Duodenal mucosa (tissue), 2 donors: Measurements from ENCODE around the gene RYR3.

Experiments used
- H3K27ac ChIP-seq: one replicate; pipeline ENCODE4 v1.7.0; 2013; ENCODE audit warnings: low read depth, low read length
- H3K27me3 ChIP-seq, 2 donors: one replicate each; pipeline ENCODE4 v1.7.0; 2013; ENCODE audit warnings: low read length in 2 of 2, control low read depth in 1 of 2; ENCODE audit not compliant: insufficient read depth in 2 of 2, control insufficient read depth in 1 of 2
- H3K36me3 ChIP-seq, 2 donors: one replicate each; pipeline ENCODE4 v1.7.0; 2013; ENCODE audit warnings: low read length in 2 of 2, control low read depth in 1 of 2; ENCODE audit not compliant: insufficient read depth in 2 of 2, control insufficient read depth in 1 of 2
- H3K4me1 ChIP-seq, 2 donors: one replicate each; pipeline ENCODE4 v1.7.0; 2013; ENCODE audit warnings: low read length in 2 of 2, control low read depth in 1 of 2; ENCODE audit not compliant: insufficient read depth in 2 of 2, control insufficient read depth in 1 of 2
- H3K4me3 ChIP-seq, 2 donors: one replicate each; pipeline ENCODE4 v1.7.0; 2013; ENCODE audit warnings: low read length in 2 of 2, low read depth in 1 of 2
- H3K9ac ChIP-seq, 2 donors: one replicate each; pipeline ENCODE4 v1.7.0; 2013; ENCODE audit warnings: low read length in 2 of 2, low read depth in 1 of 2
- H3K9me3 ChIP-seq, 2 donors: one replicate each; pipeline ENCODE4 v1.7.0; 2013; ENCODE audit warnings: low read length in 2 of 2, control low read depth in 1 of 2; ENCODE audit not compliant: control insufficient read depth in 1 of 2

RYR3 gene

DNA sequence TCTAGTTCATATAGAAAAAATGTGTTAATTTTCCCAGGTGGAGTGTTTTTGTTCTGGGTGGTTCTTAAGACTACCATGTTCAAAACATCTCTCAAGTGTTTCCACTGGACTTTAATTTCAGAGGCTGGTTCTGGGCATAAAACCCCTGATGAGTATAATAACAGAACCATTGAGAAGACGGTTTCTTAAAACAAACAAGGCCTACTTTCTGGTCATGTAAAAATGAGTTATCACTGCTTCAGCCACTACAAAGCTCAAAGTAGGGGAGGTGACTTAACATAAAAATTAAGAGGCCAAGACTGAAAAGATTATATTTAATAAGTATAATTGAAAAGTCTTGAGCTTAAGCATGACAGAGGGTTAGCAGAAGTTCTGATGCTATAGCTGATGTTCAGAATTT, 33.8 kb downstream of the RYR3 start:
- H3K27ac ChIP-seq: no peak overlapping the region
- no peak overlapping the region for H3K4me3 ChIP-seq
- no peak overlapping the region for H3K9ac ChIP-seq
- no peaks in the 10 kb centered on the region for H3K27me3 ChIP-seq
- no peaks in the 10 kb centered on the region for H3K4me1 ChIP-seq
- H3K36me3 ChIP-seq: no peaks in the 10 kb centered on the region
- H3K9me3 ChIP-seq: no peaks in the 10 kb centered on the region

GRCh38 chr15:33354411-33354810, 43.6 kb downstream of the RYR3 start:
- Histone ChIP-seq H3K9me3 (no peaks in the 10 kb centered on the region), H3K4me3 (no peak overlapping the region), H3K9ac (no peak overlapping the region), H3K27ac (no peak overlapping the region), H3K4me1 (no peaks in the 10 kb centered on the region), H3K36me3 (no peaks in the 10 kb centered on the region), H3K27me3 (no peaks in the 10 kb centered on the region)

DNA sequence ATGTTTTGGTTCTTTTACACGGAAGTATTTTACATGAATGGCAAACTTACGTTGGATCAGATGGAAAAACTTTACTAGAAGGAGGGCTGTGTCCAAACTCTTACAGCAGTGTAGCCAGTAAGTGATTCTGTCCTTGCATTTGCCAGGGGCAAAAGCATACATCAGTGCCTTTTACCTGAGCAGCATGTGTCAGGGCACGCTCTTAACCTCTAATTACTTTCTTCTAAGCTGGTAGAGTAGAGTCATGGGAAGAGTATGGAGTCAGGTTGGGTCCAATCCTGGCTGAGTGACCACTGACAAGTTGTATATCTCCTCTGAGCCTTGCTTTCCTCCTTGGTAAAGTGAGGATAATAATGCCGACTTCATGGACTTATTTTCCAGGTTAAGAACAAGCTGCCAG, 47.1 kb downstream of the RYR3 start:
- no peaks in the 10 kb centered on the region for H3K27me3 ChIP-seq
- H3K9ac ChIP-seq: no peak overlapping the region
- no peaks in the 10 kb centered on the region for H3K36me3 ChIP-seq
- no peaks in the 10 kb centered on the region for H3K4me1 ChIP-seq
- no peak overlapping the region for H3K27ac ChIP-seq
- no peak overlapping the region for H3K4me3 ChIP-seq
- H3K9me3 ChIP-seq: no peaks in the 10 kb centered on the region

DNA sequence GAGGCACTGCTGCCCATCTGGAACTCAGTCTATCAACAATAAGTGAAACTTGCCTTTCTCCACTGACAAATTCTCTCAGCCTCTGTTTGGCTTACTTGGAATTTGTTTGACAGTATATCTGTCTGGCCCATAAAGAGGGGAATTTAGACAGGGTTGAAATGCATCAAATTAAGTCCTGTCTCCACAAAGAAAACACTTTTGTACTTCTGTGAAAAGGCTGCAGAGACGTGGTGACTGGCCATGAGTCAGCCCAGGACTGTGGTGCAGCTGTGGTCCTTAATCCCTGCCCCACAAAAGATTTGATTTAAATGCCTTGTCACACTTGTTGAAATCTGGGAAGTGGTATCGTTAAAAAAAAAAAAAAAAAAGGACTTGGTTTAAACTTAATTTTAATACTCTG, 47.5 kb downstream of the RYR3 start:
- H3K4me3 ChIP-seq: no peak overlapping the region
- H3K4me1 ChIP-seq: no peaks in the 10 kb centered on the region
- H3K9me3 ChIP-seq: no peaks in the 10 kb centered on the region
- no peak overlapping the region for H3K9ac ChIP-seq
- no peaks in the 10 kb centered on the region for H3K27me3 ChIP-seq
- no peak overlapping the region for H3K27ac ChIP-seq
- no peaks in the 10 kb centered on the region for H3K36me3 ChIP-seq

DNA sequence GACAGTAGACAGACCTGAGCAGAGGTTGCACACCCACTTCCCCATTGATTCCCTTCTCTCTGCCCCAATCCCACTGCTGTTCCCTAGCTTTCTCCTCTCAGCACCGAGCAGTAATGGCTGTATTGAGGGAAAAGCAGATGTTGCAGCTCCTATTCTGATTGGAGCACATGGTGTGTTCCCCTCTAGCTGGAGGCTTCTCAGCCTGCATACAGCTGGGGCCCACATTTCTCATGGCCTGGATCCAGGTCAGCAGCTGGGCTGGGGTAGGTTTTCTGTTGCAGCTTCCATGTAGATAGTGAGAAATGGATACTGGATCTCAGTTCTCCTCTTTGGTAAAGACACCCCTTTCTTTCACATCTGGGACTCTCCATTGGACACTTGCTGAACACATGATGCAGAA, 50.1 kb downstream of the RYR3 start:
- H3K4me1 ChIP-seq: no peaks in the 10 kb centered on the region
- H3K27ac ChIP-seq: no peak overlapping the region
- H3K9ac ChIP-seq: no peak overlapping the region
- no peaks in the 10 kb centered on the region for H3K36me3 ChIP-seq
- H3K27me3 ChIP-seq: no peaks in the 10 kb centered on the region
- no peaks in the 10 kb centered on the region for H3K9me3 ChIP-seq
- H3K4me3 ChIP-seq: no peak overlapping the region

DNA sequence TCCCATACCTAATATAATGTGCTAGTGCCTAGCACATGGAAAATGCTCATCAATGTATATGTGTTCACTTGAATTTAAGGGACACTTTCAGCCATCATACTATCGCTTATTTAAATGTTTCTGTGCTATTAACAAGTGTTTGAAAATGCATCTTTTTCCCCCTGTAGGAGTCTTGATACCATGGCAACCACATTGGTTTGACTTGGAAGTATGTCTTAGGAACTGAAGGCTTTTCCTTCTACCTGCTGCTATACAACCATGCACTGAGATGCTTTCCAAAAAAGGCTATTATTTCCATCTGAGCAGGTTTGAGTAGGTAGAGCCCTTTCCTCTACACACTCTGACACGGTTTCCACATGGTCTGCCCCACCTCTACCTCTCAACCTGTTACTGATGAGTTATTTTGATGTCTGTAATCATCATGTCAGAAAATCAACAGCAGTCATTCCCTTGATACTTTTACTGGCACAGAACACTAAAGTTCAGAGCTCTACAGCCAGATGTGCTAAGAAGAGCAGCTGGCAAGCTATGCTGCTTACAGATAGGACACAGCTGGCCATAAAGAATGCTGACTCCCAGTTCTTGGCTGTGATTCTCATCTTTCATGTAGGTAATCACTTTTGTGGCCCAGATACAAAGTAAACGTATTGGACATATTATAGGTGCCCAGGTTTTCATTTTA, 59.3 kb downstream of the RYR3 start:
- H3K4me1 ChIP-seq: no peaks in the 10 kb centered on the region
- no peaks in the 10 kb centered on the region for H3K36me3 ChIP-seq
- H3K9me3 ChIP-seq: no peaks in the 10 kb centered on the region
- no peak overlapping the region for H3K27ac ChIP-seq
- no peak overlapping the region for H3K9ac ChIP-seq
- no peaks in the 10 kb centered on the region for H3K27me3 ChIP-seq
- H3K4me3 ChIP-seq: no peak overlapping the region

GRCh38 chr15:33370623-33371020, 59.9 kb downstream of the RYR3 start:
- no peaks in the 10 kb centered on the region for H3K4me1 ChIP-seq
- no peaks in the 10 kb centered on the region for H3K27me3 ChIP-seq
- H3K4me3 ChIP-seq: no peak overlapping the region

DNA sequence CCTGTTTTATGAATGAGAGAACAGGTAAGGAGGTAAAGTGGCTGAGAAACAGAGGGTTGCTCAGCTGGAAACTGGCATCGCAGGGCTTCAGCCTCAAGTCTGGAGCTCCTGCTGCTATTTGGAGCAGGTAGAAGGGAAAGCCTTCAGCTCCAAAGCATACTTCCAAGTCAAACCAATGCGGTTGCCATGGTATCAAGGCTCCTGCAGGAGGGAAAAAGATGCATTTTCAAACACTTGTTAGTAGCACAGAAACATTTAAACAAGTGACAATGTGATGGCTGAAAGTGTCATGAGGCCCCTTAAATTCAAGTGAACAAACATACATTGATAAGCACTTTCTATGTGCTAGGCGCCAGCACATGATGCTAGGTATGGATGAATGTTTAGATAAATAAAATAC, 60.4 kb downstream of the RYR3 start:
- no peak overlapping the region for H3K27ac ChIP-seq
- H3K9ac ChIP-seq: no peak overlapping the region
- no peaks in the 10 kb centered on the region for H3K27me3 ChIP-seq
- no peaks in the 10 kb centered on the region for H3K9me3 ChIP-seq
- H3K36me3 ChIP-seq: no peaks in the 10 kb centered on the region
- no peaks in the 10 kb centered on the region for H3K4me1 ChIP-seq
- no peak overlapping the region for H3K4me3 ChIP-seq

More at GRCh38 chr15:33370623-33371020, 59.9 kb downstream of the RYR3 start:
- no peaks in the 10 kb centered on the region for H3K36me3 ChIP-seq
- H3K27ac ChIP-seq: no peak overlapping the region
- no peaks in the 10 kb centered on the region for H3K9me3 ChIP-seq
- H3K9ac ChIP-seq: no peak overlapping the region

GRCh38 chr15:33374226-33374914, 63.6 kb downstream of the RYR3 start:
- no peak overlapping the region for H3K27ac ChIP-seq

GRCh38 chr15:33375236-33375635, 64.5 kb downstream of the RYR3 start:
- Histone ChIP-seq H3K27ac (no peak overlapping the region), H3K4me3 (no peak overlapping the region), H3K4me1 (no peaks in the 10 kb centered on the region), H3K9me3 (no peaks in the 10 kb centered on the region), H3K36me3 (no peaks in the 10 kb centered on the region), H3K27me3 (no peaks in the 10 kb centered on the region), H3K9ac (no peak overlapping the region)

More at GRCh38 chr15:33374226-33374914, 63.6 kb downstream of the RYR3 start:
- Histone ChIP-seq H3K4me1 (no peaks in the 10 kb centered on the region), H3K9me3 (no peaks in the 10 kb centered on the region), H3K9ac (no peak overlapping the region), H3K36me3 (no peaks in the 10 kb centered on the region), H3K4me3 (no peak overlapping the region), H3K27me3 (no peaks in the 10 kb centered on the region)
